WTC11 (cell line): ENCODE results near the gene CCSER1. TPM values are rescaled to one million over a fixed set of nuclear protein-coding genes. Genes with fewer than 3 reads are reported as not detected.

Experiments used
- ATAC-seq: fragments of 200-7000 bp; cut with Tn5 transposase; 2 replicates; pipeline ENCODE4 v1.10.0; 2021; ENCODE audit warnings: mild to moderate bottlenecking, moderate library complexity
- CTCF ChIA-PET: fragments of 300-600 bp; sonication (Branson Sonifier 250); formaldehyde crosslinking; loops from one replicate; lab custom pipeline; 2021; ENCODE audit warnings: antibody characterized with exemption; lab: Charles Lee
- POLR2A ChIA-PET: fragments of 350-600 bp; sonication (Branson Sonifier 250); formaldehyde crosslinking; loops from one replicate; lab custom pipeline; 2021; ENCODE audit warnings: antibody characterized with exemption; lab: Charles Lee
- DNase-seq: peaks from one replicate; pipeline ENCODE4 v3.0.0; 2021; ENCODE audit warnings: low spot score
- H3K27ac Mint-ChIP-seq: 2 replicates; pipeline ENCODE4 v1.8.0; 2021; ENCODE audit warnings: mixed read lengths
- H3K27me3 Mint-ChIP-seq: 2 replicates; pipeline ENCODE4 v1.8.0; 2021; ENCODE audit warnings: low read depth, mild to moderate bottlenecking, moderate library complexity, mixed read lengths
- H3K36me3 Mint-ChIP-seq: 2 replicates; pipeline ENCODE4 v1.8.0; 2021; ENCODE audit warnings: mixed read lengths
- H3K4me1 Mint-ChIP-seq: 2 replicates; pipeline ENCODE4 v1.8.0; 2022; ENCODE audit warnings: mixed read lengths
- H3K4me3 Mint-ChIP-seq: 2 replicates; pipeline ENCODE4 v1.8.0; 2021; ENCODE audit warnings: mild to moderate bottlenecking, moderate library complexity, mixed read lengths
- H3K9me3 Mint-ChIP-seq: 2 replicates; pipeline ENCODE4 v1.8.0; 2021; ENCODE audit warnings: mixed read lengths
- AFF4 ChIP-seq: sonication (generic); formaldehyde crosslinking; IDR thresholded peaks from 2 replicates; pipeline ENCODE4 v1.8.1; 2023; ENCODE audit warnings: mild to moderate bottlenecking, missing genetic modification reagents, borderline replicate concordance
- ATF1 ChIP-seq: sonication (generic); formaldehyde crosslinking; IDR thresholded peaks from 2 replicates; pipeline ENCODE4 v1.8.1; 2023; ENCODE audit warnings: mild to moderate bottlenecking, moderate library complexity, missing genetic modification reagents
- CREM ChIP-seq: sonication (generic); formaldehyde crosslinking; IDR thresholded peaks from 2 replicates; pipeline ENCODE4 v1.8.1; 2022; ENCODE audit warnings: mild to moderate bottlenecking, missing genetic modification reagents, moderate library complexity
- FOXP1 ChIP-seq: sonication (generic); formaldehyde crosslinking; IDR thresholded peaks from 2 replicates; pipeline ENCODE4 v1.8.0; 2022; ENCODE audit warnings: missing genetic modification reagents, mild to moderate bottlenecking, moderate library complexity, borderline replicate concordance
- HMGA2 ChIP-seq: fragments of 250-450 bp; sonication (Bioruptor Pico); IDR thresholded peaks from 2 replicates; pipeline ENCODE4 v1.4.0; 2021; ENCODE audit warnings: mild to moderate bottlenecking, moderate library complexity
- HMGXB4 ChIP-seq: sonication (generic); formaldehyde crosslinking; IDR thresholded peaks from 2 replicates; pipeline ENCODE4 v1.8.1; 2023; ENCODE audit warnings: mild to moderate bottlenecking, moderate library complexity, missing genetic modification reagents
- MLX ChIP-seq: sonication (generic); formaldehyde crosslinking; IDR thresholded peaks from 2 replicates; pipeline ENCODE4 v1.8.1; 2023; ENCODE audit warnings: mild to moderate bottlenecking, missing genetic modification reagents, moderate library complexity
- NR3C1 ChIP-seq: sonication (generic); formaldehyde crosslinking; conservative IDR thresholded peaks from 2 replicates; pipeline ENCODE4 v1.8.1; 2023; ENCODE audit warnings: low read depth, mild to moderate bottlenecking, missing genetic modification reagents
- PREB ChIP-seq: sonication (generic); formaldehyde crosslinking; IDR thresholded peaks from 2 replicates; pipeline ENCODE4 v1.8.1; 2022; ENCODE audit warnings: mild to moderate bottlenecking, missing genetic modification reagents, moderate library complexity, borderline replicate concordance
- SMAD3 ChIP-seq: sonication (generic); formaldehyde crosslinking; IDR thresholded peaks from 2 replicates; pipeline ENCODE4 v1.8.0; 2022; ENCODE audit warnings: missing genetic modification reagents, mild to moderate bottlenecking, borderline replicate concordance
- SOX15 ChIP-seq: fragments of 250-450 bp; sonication (Bioruptor Pico); IDR thresholded peaks from 2 replicates; pipeline ENCODE4 v1.9.0; 2021; ENCODE audit warnings: mild to moderate bottlenecking
- TEAD4 ChIP-seq: sonication (generic); formaldehyde crosslinking; IDR thresholded peaks from 2 replicates; pipeline ENCODE4 v1.8.0; 2022; ENCODE audit warnings: mild to moderate bottlenecking, missing genetic modification reagents
- TP53 ChIP-seq: sonication (generic); formaldehyde crosslinking; IDR thresholded peaks from 2 replicates; pipeline ENCODE4 v1.8.1; 2023; ENCODE audit warnings: mild to moderate bottlenecking, missing genetic modification reagents
- USF1 ChIP-seq: sonication (generic); formaldehyde crosslinking; IDR thresholded peaks from 2 replicates; pipeline ENCODE4 v1.8.0; 2022; ENCODE audit warnings: mild to moderate bottlenecking, missing genetic modification reagents
- ZBTB21 ChIP-seq: sonication (generic); formaldehyde crosslinking; IDR thresholded peaks from 2 replicates; pipeline ENCODE4 v1.8.1; 2023; ENCODE audit warnings: mild to moderate bottlenecking, missing genetic modification reagents, borderline replicate concordance
- ZMAT4 ChIP-seq: fragments of 250-450 bp; sonication (Bioruptor Pico); IDR thresholded peaks from 2 replicates; pipeline ENCODE4 v1.9.0; 2021; ENCODE audit warnings: mild to moderate bottlenecking
- ZNF121 ChIP-seq: sonication (generic); formaldehyde crosslinking; IDR thresholded peaks from 2 replicates; pipeline ENCODE4 v1.8.0; 2023; ENCODE audit warnings: missing genetic modification reagents
- ZNF219 ChIP-seq: sonication (generic); formaldehyde crosslinking; IDR thresholded peaks from 2 replicates; pipeline ENCODE4 v1.8.0; 2023; ENCODE audit warnings: missing genetic modification reagents, mild to moderate bottlenecking, borderline replicate concordance
- ZNF317 ChIP-seq: sonication (generic); formaldehyde crosslinking; IDR thresholded peaks from 2 replicates; pipeline ENCODE4 v1.8.1; 2023; ENCODE audit warnings: low read depth, mild to moderate bottlenecking, moderate library complexity, missing genetic modification reagents, borderline replicate concordance
- ZNF396 ChIP-seq: fragments of 250-450 bp; sonication (Bioruptor Pico); IDR thresholded peaks from 2 replicates; pipeline ENCODE4 v1.8.0; 2021; ENCODE audit warnings: mild to moderate bottlenecking, moderate library complexity, borderline replicate concordance
- total RNA-seq: library from RNA; stranded (reverse); gene quantifications from 3 replicates; pipeline ENCODE4 v1.2.3, GENCODE V29; 2021

CCSER1 gene
- total RNA-seq, 1 experiment from 2014 or later: 0.87 TPM

GRCh38 chr4:90240333-90240732 lies 113.1 kb downstream of the CCSER1 start (continued):
- no peak for TF ChIP-seq AFF4

GRCh38 chr4:90241008-90241407 lies 113.8 kb downstream of the CCSER1 start:
- POLR2A ChIA-PET: no interaction called here
- H3K4me1 Mint-ChIP-seq: no peaks in the 10 kb centered on the region
- ATAC-seq (no peak), DNase-seq (no peak)
- no peaks in the 10 kb centered on the region for H3K36me3 Mint-ChIP-seq
- no peak overlapping the region for H3K4me3 Mint-ChIP-seq
- no peaks in the 10 kb centered on the region for H3K9me3 Mint-ChIP-seq
- CTCF ChIA-PET: no interaction called here
- TF ChIP-seq ATF1 (CRISPR knock-in tag) (no peak), SOX15 (CRISPR knock-in tag) (no peak), FOXP1 (CRISPR knock-in tag) (no peak), SMAD3 (CRISPR knock-in tag) (no peak), TP53 (no peak), ZNF121 (CRISPR knock-in tag) (no peak), HMGXB4 (CRISPR knock-in tag) (no peak), HMGA2 (CRISPR knock-in tag) (no peak), ZMAT4 (no peak), NR3C1 (CRISPR knock-in tag) (no peak), ZNF317 (CRISPR knock-in tag) (no peak), ZNF396 (CRISPR knock-in tag) (no peak), USF1 (CRISPR knock-in tag) (no peak), CREM (CRISPR knock-in tag) (no peak), MLX (no peak), TEAD4 (no peak), PREB (CRISPR knock-in tag) (no peak), ZNF219 (no peak), ZBTB21 (CRISPR knock-in tag) (no peak)
- TF ChIP-seq, all 79 proteins: peak for 0
- Mint-ChIP-seq H3K27ac (no peak overlapping the region), H3K27me3 (no peaks in the 10 kb centered on the region)
